Stimulated activated naive CD4-positive, alpha-beta T cell (primary cell): ENCODE measurements around the gene MXD3.
"Not testable (repeated sequence)": the region's sequence is repeated elsewhere in the genome, so short reads cannot be mapped to it uniquely, and the experiment has no call there.

Experiments
- DNase-seq, 6 experiments: peaks; one replicate each; lab custom pipeline; 2025; lab: John Stamatoyannopoulos, UW

MXD3 gene

GRCh38 chr5:177311723-177312648 lies at the start of gene MXD3:
Gene MXD3, minus strand, starts transcription at chr5:177311898. Its CDS starts 68 bp downstream, at chr5:177311830.
- DNase-seq, result peak; percentile 85 to 93 (median 90)

GRCh38 chr5:177360740-177361139 lies 49.0 kb upstream of the MXD3 start:
- DNase-seq, result not testable (repeated sequence)

GRCh38 chr5:177359860-177360259 lies 48.2 kb upstream of the MXD3 start:
- no peak for DNase-seq

- no peak for DNase-seq
Measured at GRCh38 chr5:177359451-177359851, 47.8 kb upstream of the MXD3 start.

- DNase-seq, result no peak
Measured at GRCh38 chr5:177358370-177358819, 46.7 kb upstream of the MXD3 start.

- peak; percentile 55 to 88 (median 74) for DNase-seq
Measured at GRCh38 chr5:177357459-177358351, 46.0 kb upstream of the MXD3 start, which contains the start of gene RGS14. Gene RGS14, plus strand, starts transcription at chr5:177357924. Its CDS starts 101 bp downstream, at chr5:177358025.

GRCh38 chr5:177357146-177357458 lies 45.4 kb upstream of the MXD3 start:
- DNase-seq, result peak in 2 of 6 experiments; percentile 47 to 56

- no peak for DNase-seq
Measured at GRCh38 chr5:177356746-177357145, 45.0 kb upstream of the MXD3 start.

GRCh38 chr5:177355868-177356168 lies 44.1 kb upstream of the MXD3 start:
- no peak for DNase-seq

GRCh38 chr5:177355162-177355867 lies 43.6 kb upstream of the MXD3 start:
- no peak for DNase-seq

- no peak for DNase-seq
Measured at GRCh38 chr5:177354711-177355110, 43.0 kb upstream of the MXD3 start.

- DNase-seq, result no peak
Measured at GRCh38 chr5:177354256-177354655, 42.6 kb upstream of the MXD3 start.

- DNase-seq, result no peak
Measured at GRCh38 chr5:177353093-177353492, 41.4 kb upstream of the MXD3 start.

GRCh38 chr5:177351392-177352329 lies 40.0 kb upstream of the MXD3 start, which contains the start of gene LMAN2:
Gene LMAN2, minus strand, starts transcription at chr5:177351668. Its CDS starts 21 bp downstream, at chr5:177351647.
- peak; percentile 85 to 99 (median 90) for DNase-seq

- no peak for DNase-seq
Measured at GRCh38 chr5:177350776-177351391, 39.2 kb upstream of the MXD3 start.

GRCh38 chr5:177349762-177350161 lies 38.1 kb upstream of the MXD3 start:
- DNase-seq, result no peak

GRCh38 chr5:177349362-177349647 lies 37.6 kb upstream of the MXD3 start:
- no peak for DNase-seq

- no peak for DNase-seq
Measured at GRCh38 chr5:177347699-177348098, 36.0 kb upstream of the MXD3 start.

GRCh38 chr5:177346820-177347219 lies 35.1 kb upstream of the MXD3 start:
- no peak for DNase-seq

- no peak for DNase-seq
Measured at GRCh38 chr5:177344891-177345290, 33.2 kb upstream of the MXD3 start.

- DNase-seq, result no peak
Measured at GRCh38 chr5:177343777-177344176, 32.1 kb upstream of the MXD3 start.
